IMR-90 (cell line): ENCODE data around the gene TRDN. TPM values are rescaled to one million over a fixed set of nuclear protein-coding genes. Genes with fewer than 3 reads are reported as not detected.

Source experiments
- ATAC-seq: fragments of 200-7000 bp; cut with Tn5 transposase; 2 replicates; pipeline ENCODE4 v1.9.1; 2020; ENCODE audit warnings: low read depth, mild to moderate bottlenecking, moderate library complexity
- BruUV-seq: library from RNA; stranded (reverse); fragments of 400-500 nt; replicated peaks from 2 replicates; lab custom pipeline; 2021; lab: Mats Ljungman, UMichigan
- CTCF ChIA-PET: fragments of 300-600 bp; formaldehyde crosslinking; extraction: SDS; loops from one replicate; lab custom pipeline; 2021; ENCODE audit warnings: antibody characterized with exemption; lab: Yijun Ruan, JAX
- POLR2A ChIA-PET: fragments of 300-600 bp; sonication (Branson Sonifier 250); formaldehyde crosslinking; loops from one replicate; lab custom pipeline; 2022; ENCODE audit warnings: antibody characterized with exemption; ENCODE audit not compliant: unreplicated experiment; lab: Charles Lee
- DNase-seq: peaks from one replicate; pipeline ENCODE4 v3.0.0; 2013
- H2AFZ ChIP-seq: replicated peaks from 2 replicates; pipeline ENCODE3; 2013; ENCODE audit warnings: low read length, mild to moderate bottlenecking; ENCODE audit not compliant: poor library complexity
- H2AK5ac ChIP-seq: 2 replicates; pipeline ENCODE4 v1.6.1; 2013; ENCODE audit warnings: low read depth, low read length, inconsistent platforms
- H2AK9ac ChIP-seq: replicated peaks from 2 replicates; pipeline ENCODE3; 2013; ENCODE audit warnings: mild to moderate bottlenecking, low read depth, low read length, moderate library complexity; ENCODE audit not compliant: poor library complexity
- H2BK120ac ChIP-seq: 2 replicates; pipeline ENCODE4 v1.6.1; 2013; ENCODE audit warnings: low read depth, low read length, inconsistent platforms
- H2BK15ac ChIP-seq: 3 replicates; pipeline ENCODE4 v1.6.1; 2013; ENCODE audit warnings: low read depth, low read length, inconsistent platforms
- H2BK20ac ChIP-seq: 2 replicates; pipeline ENCODE4 v1.6.1; 2013; ENCODE audit warnings: low read depth, mild to moderate bottlenecking, inconsistent platforms, low read length, moderate library complexity
- H2BK5ac ChIP-seq: 2 replicates; pipeline ENCODE4 v1.6.1; 2013; ENCODE audit warnings: mild to moderate bottlenecking, low read depth, low read length, inconsistent platforms; ENCODE audit not compliant: poor library complexity, severe bottlenecking
- H3K14ac ChIP-seq: replicated peaks from 2 replicates; pipeline ENCODE4 v1.6.1; 2013; ENCODE audit warnings: low read depth, low read length, inconsistent platforms
- H3K18ac ChIP-seq: 2 replicates; pipeline ENCODE4 v1.6.1; 2013; ENCODE audit warnings: low read depth, low read length, control low read depth
- H3K23ac ChIP-seq: 2 replicates; pipeline ENCODE4 v1.6.1; 2013; ENCODE audit warnings: low read depth, low read length, inconsistent platforms
- H3K27ac ChIP-seq: 2 replicates; pipeline ENCODE4 v1.5.1; 2013; ENCODE audit warnings: mild to moderate bottlenecking, control low read depth, low read length; ENCODE audit not compliant: insufficient read depth
- H3K27me3 ChIP-seq: 2 replicates; pipeline ENCODE4 v1.6.1; 2013; ENCODE audit warnings: low read length; ENCODE audit not compliant: control insufficient read depth, insufficient read depth
- H3K36me3 ChIP-seq: 2 replicates; pipeline ENCODE4 v1.6.1; 2013; ENCODE audit warnings: low read length, mixed read lengths; ENCODE audit not compliant: control insufficient read depth, insufficient read depth
- H3K4ac ChIP-seq: 2 replicates; pipeline ENCODE4 v1.6.1; 2013; ENCODE audit warnings: low read depth, low read length, inconsistent platforms
- H3K4me1 ChIP-seq: 2 replicates; pipeline ENCODE4 v1.6.1; 2013; ENCODE audit warnings: low read length, mixed read lengths; ENCODE audit not compliant: control insufficient read depth, insufficient read depth
- H3K4me2 ChIP-seq: 2 replicates; pipeline ENCODE4 v1.6.1; 2013; ENCODE audit warnings: low read depth, mild to moderate bottlenecking, control low read depth, low read length, moderate library complexity
- H3K4me3 ChIP-seq: 2 replicates; pipeline ENCODE4 v1.5.1; 2013; ENCODE audit warnings: low read depth, mild to moderate bottlenecking, control low read depth, low read length, moderate library complexity; ENCODE audit not compliant: insufficient read depth
- H3K56ac ChIP-seq: 2 replicates; pipeline ENCODE4 v1.6.1; 2013; ENCODE audit warnings: low read length, inconsistent platforms; ENCODE audit not compliant: insufficient read depth; ENCODE audit errors: extremely low read depth
- H3K79me1 ChIP-seq, 2 experiments: 2 replicates each; pipeline ENCODE4 v1.6.1; 2013; ENCODE audit warnings: low read length in 2 of 2, inconsistent platforms in 1 of 2, low read depth in 1 of 2
- H3K9ac ChIP-seq: 2 replicates; pipeline ENCODE4 v1.6.1; 2013; ENCODE audit warnings: low read depth, low read length, control low read depth
- H3K9me1 ChIP-seq: 2 replicates; pipeline ENCODE4 v1.6.1; 2013; ENCODE audit warnings: low read length, inconsistent platforms; ENCODE audit not compliant: insufficient read depth
- H3K9me3 ChIP-seq: 2 replicates; pipeline ENCODE4 v1.6.1; 2013; ENCODE audit warnings: low read length; ENCODE audit not compliant: control insufficient read depth, insufficient read depth
- H4K20me1 ChIP-seq: 2 replicates; pipeline ENCODE4 v1.6.1; 2013; ENCODE audit warnings: low read length, inconsistent platforms; ENCODE audit not compliant: insufficient read depth
- H4K5ac ChIP-seq: 2 replicates; pipeline ENCODE4 v1.6.1; 2013; ENCODE audit warnings: mild to moderate bottlenecking, low read depth, low read length, control low read depth
- H4K8ac ChIP-seq, 2 experiments: 2 replicates each; pipeline ENCODE4 v1.6.1; 2013; ENCODE audit warnings: low read depth in 2 of 2, low read length in 2 of 2, control low read depth in 1 of 2, inconsistent platforms in 1 of 2
- H4K91ac ChIP-seq: 2 replicates; pipeline ENCODE4 v1.6.1; 2013; ENCODE audit warnings: low read depth, low read length, inconsistent platforms; ENCODE audit not compliant: insufficient read depth
- CEBPB ChIP-seq: IDR thresholded peaks from 2 replicates; pipeline ENCODE4 v1.6.1; 2012; ENCODE audit warnings: low read depth, low read length, improper control_type of control experiment
- CHD1 ChIP-seq: IDR thresholded peaks from 2 replicates; pipeline ENCODE4 v1.6.1; 2012; ENCODE audit warnings: low read depth, low read length, improper control_type of control experiment
- FOS ChIP-seq: fragments of 150-350 bp; IDR thresholded peaks from 2 replicates; pipeline ENCODE4 v1.6.1; 2016; ENCODE audit warnings: low read depth, low read length
- MAFK ChIP-seq: IDR thresholded peaks from 2 replicates; pipeline ENCODE4 v1.6.1; 2012; ENCODE audit warnings: low read depth, low read length, improper control_type of control experiment
- MXI1 ChIP-seq: IDR thresholded peaks from 2 replicates; pipeline ENCODE4 v1.6.1; 2012; ENCODE audit warnings: low read depth, mild to moderate bottlenecking, low read length, moderate library complexity, borderline replicate concordance
- RAD21 ChIP-seq: IDR thresholded peaks from 2 replicates; pipeline ENCODE4 v1.6.1; 2012; ENCODE audit warnings: low read length, improper control_type of control experiment
- RFX5 ChIP-seq: IDR thresholded peaks from 2 replicates; pipeline ENCODE4 v1.8.0; 2012; ENCODE audit warnings: low read depth, mild to moderate bottlenecking, low read length, moderate library complexity
- SMC3 ChIP-seq: fragments of 150-350 bp; IDR thresholded peaks from 2 replicates; pipeline ENCODE4 v1.6.1; 2016; ENCODE audit warnings: low read depth, mild to moderate bottlenecking, antibody characterized with exemption, low read length, moderate library complexity
- WGBS, 2 experiments: methylation state at CpG; one replicate each; pipeline versions ENCODE4 v1.1.5 to v1.1.7; 2013; ENCODE audit warnings: missing lambda C conversion rate in 2 of 2; ENCODE audit not compliant: insufficient read length in 1 of 2; ENCODE audit errors: extremely low coverage in 2 of 2; 5-methylcytosine and 5-hydroxymethylcytosine counted together
- dilution Hi-C: fragments of 300-500 bp; cut with HindIII; formaldehyde crosslinking; loops from one replicate; pipeline ENCODE4 v1.14.3; 2018; ENCODE audit warnings: low sequenced_read_pairs; ENCODE audit not compliant: unreplicated experiment
- in situ Hi-C: fragments of 300-500 bp; cut with MboI; formaldehyde crosslinking; loops from 3 replicates; pipeline ENCODE4 v1.14.3; 2019; ENCODE audit warnings: low sequenced_read_pairs, inconsistent platforms, mixed read lengths
- intact Hi-C: fragments of 100-400 bp; cut with micrococcal nuclease; formaldehyde crosslinking; loops from 2 replicates; pipeline ENCODE4 v1.10.0; 2022
- polyA plus RNA-seq, 3 experiments: library from polyadenylated mRNA; depleted of rRNA; stranded (reverse); fragments of >200 nt; gene quantifications; 2 replicates each; pipeline ENCODE4 v1.2.3, GENCODE V29; 2012; ENCODE audit warnings: low replicate concordance in 1 of 3
- total RNA-seq: library from RNA; depleted of rRNA; stranded (reverse); fragments of >200 nt; gene quantifications from 2 replicates; pipeline ENCODE4 v1.2.3, GENCODE V29; 2012
- TF ChIP-seq, protein P1 (sequence below): fragments of 150-350 bp; IDR thresholded peaks from 2 replicates; pipeline ENCODE4 v1.6.1; 2017; ENCODE audit warnings: mild to moderate bottlenecking, antibody characterized with exemption, low read length, low read depth
- TF ChIP-seq, protein P2 (sequence below): conservative IDR thresholded peaks from 2 replicates; pipeline ENCODE4 v1.5.1; 2012; ENCODE audit warnings: mild to moderate bottlenecking, low read depth, low read length, improper control_type of control experiment
- TF ChIP-seq, protein P3 (sequence below): fragments of 150-350 bp; IDR thresholded peaks from 2 replicates; pipeline ENCODE4 v1.6.1; 2016; ENCODE audit warnings: low read depth, mild to moderate bottlenecking, low read length, moderate library complexity, borderline replicate concordance

Gene TRDN
- total and polyA plus RNA-seq, 2 of the 4 experiments (the other 2 are of a cell fraction): not detected

DNA sequence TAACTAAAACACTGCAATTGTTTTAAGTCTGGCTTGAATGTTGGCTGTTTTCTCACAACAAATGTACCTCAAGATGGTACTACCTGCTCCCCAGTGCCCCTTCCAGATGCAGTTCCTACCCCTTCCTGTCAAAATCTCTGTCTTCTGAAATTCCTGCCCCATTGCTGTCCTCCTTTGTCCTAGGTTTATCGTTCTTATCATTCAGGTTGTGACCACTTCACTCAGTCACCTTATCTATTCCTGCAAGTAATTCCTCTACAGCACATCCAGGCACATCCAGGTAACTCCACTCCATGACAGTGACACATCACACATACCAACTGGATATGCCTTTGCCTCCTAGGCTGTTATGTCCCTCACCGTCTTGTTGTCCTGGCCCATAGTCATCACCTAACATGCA, 90.2 kb downstream of the TRDN start:
- TF ChIP-seq, protein P1, sequence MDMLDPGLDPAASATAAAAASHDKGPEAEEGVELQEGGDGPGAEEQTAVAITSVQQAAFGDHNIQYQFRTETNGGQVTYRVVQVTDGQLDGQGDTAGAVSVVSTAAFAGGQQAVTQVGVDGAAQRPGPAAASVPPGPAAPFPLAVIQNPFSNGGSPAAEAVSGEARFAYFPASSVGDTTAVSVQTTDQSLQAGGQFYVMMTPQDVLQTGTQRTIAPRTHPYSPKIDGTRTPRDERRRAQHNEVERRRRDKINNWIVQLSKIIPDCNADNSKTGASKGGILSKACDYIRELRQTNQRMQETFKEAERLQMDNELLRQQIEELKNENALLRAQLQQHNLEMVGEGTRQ: no peak
- TF ChIP-seq CHD1 (no peak), MXI1 (no peak), FOS (no peak), MAFK (no peak), SMC3 (no peak), RAD21 (no peak), RFX5 (no peak), CEBPB (no peak)
- TF ChIP-seq, protein P2, sequence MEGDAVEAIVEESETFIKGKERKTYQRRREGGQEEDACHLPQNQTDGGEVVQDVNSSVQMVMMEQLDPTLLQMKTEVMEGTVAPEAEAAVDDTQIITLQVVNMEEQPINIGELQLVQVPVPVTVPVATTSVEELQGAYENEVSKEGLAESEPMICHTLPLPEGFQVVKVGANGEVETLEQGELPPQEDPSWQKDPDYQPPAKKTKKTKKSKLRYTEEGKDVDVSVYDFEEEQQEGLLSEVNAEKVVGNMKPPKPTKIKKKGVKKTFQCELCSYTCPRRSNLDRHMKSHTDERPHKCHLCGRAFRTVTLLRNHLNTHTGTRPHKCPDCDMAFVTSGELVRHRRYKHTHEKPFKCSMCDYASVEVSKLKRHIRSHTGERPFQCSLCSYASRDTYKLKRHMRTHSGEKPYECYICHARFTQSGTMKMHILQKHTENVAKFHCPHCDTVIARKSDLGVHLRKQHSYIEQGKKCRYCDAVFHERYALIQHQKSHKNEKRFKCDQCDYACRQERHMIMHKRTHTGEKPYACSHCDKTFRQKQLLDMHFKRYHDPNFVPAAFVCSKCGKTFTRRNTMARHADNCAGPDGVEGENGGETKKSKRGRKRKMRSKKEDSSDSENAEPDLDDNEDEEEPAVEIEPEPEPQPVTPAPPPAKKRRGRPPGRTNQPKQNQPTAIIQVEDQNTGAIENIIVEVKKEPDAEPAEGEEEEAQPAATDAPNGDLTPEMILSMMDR: no peak
- TF ChIP-seq, protein P3, sequence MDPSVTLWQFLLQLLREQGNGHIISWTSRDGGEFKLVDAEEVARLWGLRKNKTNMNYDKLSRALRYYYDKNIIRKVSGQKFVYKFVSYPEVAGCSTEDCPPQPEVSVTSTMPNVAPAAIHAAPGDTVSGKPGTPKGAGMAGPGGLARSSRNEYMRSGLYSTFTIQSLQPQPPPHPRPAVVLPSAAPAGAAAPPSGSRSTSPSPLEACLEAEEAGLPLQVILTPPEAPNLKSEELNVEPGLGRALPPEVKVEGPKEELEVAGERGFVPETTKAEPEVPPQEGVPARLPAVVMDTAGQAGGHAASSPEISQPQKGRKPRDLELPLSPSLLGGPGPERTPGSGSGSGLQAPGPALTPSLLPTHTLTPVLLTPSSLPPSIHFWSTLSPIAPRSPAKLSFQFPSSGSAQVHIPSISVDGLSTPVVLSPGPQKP: no peak
- Histone ChIP-seq H2BK20ac (no peak overlapping the region), H3K9me3 (0 out of 2 replicates have a peak, but pooled peaks cover 2% of the 10 kb centered on the region), H4K8ac (no peak overlapping the region), H3K36me3 (no peaks in the 10 kb centered on the region), H4K5ac (no peak overlapping the region), H3K27me3 (no peaks in the 10 kb centered on the region), H3K18ac (no peak overlapping the region), H3K4me1 (no peaks in the 10 kb centered on the region), H2AK5ac (no peak overlapping the region), H2BK5ac (no peak overlapping the region), H3K23ac (no peak overlapping the region), H3K56ac (no peak overlapping the region), H3K14ac (no peak overlapping the region), H3K79me1 (no peaks in the 10 kb centered on the region), H3K27ac (no peak overlapping the region), H2AK9ac (no peak overlapping the region), H3K4me3 (no peak overlapping the region), H3K9ac (no peak overlapping the region), H3K9me1 (no peaks in the 10 kb centered on the region), H2BK120ac (no peak overlapping the region), H4K91ac (no peak overlapping the region), H4K20me1 (no peaks in the 10 kb centered on the region), H2AFZ (no peak overlapping the region), H3K4ac (no peak overlapping the region), H3K4me2 (no peak overlapping the region), H2BK15ac (no peak overlapping the region)
- dilution Hi-C loops: no loop called here
- intact Hi-C loops: no loop called here
- CTCF ChIA-PET: no interaction called here
- ATAC-seq: no peak
- no peak for DNase-seq
- in situ Hi-C loops: no loop called here
- POLR2A ChIA-PET: no interaction called here
- WGBS, 2 experiments: 0% methylated on average over 1 of the region's 2 CpGs; no CpG with 5 or more reads in 1 of the 2 experiments
- BruUV-seq: no TSS peak
